Tibial artery (tissue), 4 donors: ENCODE results near the gene FAM174C.

Experiments
- DNase-seq, 2 donors: peaks; one replicate each; pipeline ENCODE4 v3.0.0-alpha.2; 2019
- H3K27ac ChIP-seq, 2 donors: fragments of 200-600 bp; sonication (generic) in 1 of 2; 1 replicate in 1 of 2; 2 replicates in 1 of 2; pipeline ENCODE4 v1.5.1; 2018 to 2019; ENCODE audit warnings: mild to moderate bottlenecking in 1 of 2
- H3K27me3 ChIP-seq, 2 donors: fragments of 200-600 bp; sonication (generic) in 1 of 2; one replicate each; pipeline versions ENCODE4 v1.5.1 to v1.6.0; 2016 to 2019
- H3K36me3 ChIP-seq, 3 donors: fragments of 200-600 bp; sonication (generic) in 2 of 3; one replicate each; pipeline ENCODE4 v1.5.1; 2016 to 2019; ENCODE audit warnings: mild to moderate bottlenecking in 2 of 3
- H3K4me1 ChIP-seq, 4 donors: fragments of 200-600 bp; sonication (generic) in 2 of 4; 1 replicate in 3 of 4; 2 replicates in 1 of 4; pipeline ENCODE4 v1.5.1; 2016 to 2019
- H3K4me3 ChIP-seq, 2 donors: fragments of 200-600 bp; sonication (generic) in 1 of 2; 1 replicate in 1 of 2; 2 replicates in 1 of 2; pipeline ENCODE4 v1.5.1; 2018 to 2019; ENCODE audit warnings: mild to moderate bottlenecking in 2 of 2
- H3K9me3 ChIP-seq, 3 donors: fragments of 200-600 bp; sonication (generic) in 1 of 3; one replicate each; pipeline ENCODE4 v1.5.1; 2016 to 2019
- intact Hi-C: fragments of 100-400 bp; cut with DNase I; formaldehyde crosslinking; loops from one replicate; pipeline ENCODE4 v1.15.0; 2023; ENCODE audit warnings: low total_unique reads
- TF ChIP-seq, protein P1 (sequence below), 2 experiments: fragments of 200-600 bp in 1 of 2; fragments of 450-650 bp in 1 of 2; IDR thresholded peaks; one replicate each; pipeline ENCODE4 v1.5.1; 2017 to 2019; ENCODE audit warnings: antibody characterized with exemption in 2 of 2, mild to moderate bottlenecking in 1 of 2, moderate library complexity in 1 of 2

The FAM174C gene

GRCh38 chr19:1236576-1236975 is 38.8 kb upstream of the FAM174C start:
- peaks cover 11 to 53% (median 42%) of the 10 kb centered on the region in 4 donors for H3K4me1 ChIP-seq

GRCh38 chr19:1237027-1237659 is 38.2 kb upstream of the FAM174C start:
- Histone ChIP-seq H3K36me3 (no peaks in the 10 kb centered on the region), H3K4me1 (peaks cover 11 to 55% (median 44%) of the 10 kb centered on the region in 4 donors), H3K9me3 (no peaks in the 10 kb centered on the region), H3K27me3 (peaks cover 0 to 11% of the 10 kb centered on the region in 2 donors), H3K27ac (peak overlapping the region; percentile 9 to 40), H3K4me3 (peak overlapping the region; percentile 50 to 67)
- intact Hi-C loops: loop anchor here (5.0 kb wide), 1 partner anchor 255 kb away; the partner anchor contains the start of genes PCSK4 and REEP6
- TF ChIP-seq, protein P1, sequence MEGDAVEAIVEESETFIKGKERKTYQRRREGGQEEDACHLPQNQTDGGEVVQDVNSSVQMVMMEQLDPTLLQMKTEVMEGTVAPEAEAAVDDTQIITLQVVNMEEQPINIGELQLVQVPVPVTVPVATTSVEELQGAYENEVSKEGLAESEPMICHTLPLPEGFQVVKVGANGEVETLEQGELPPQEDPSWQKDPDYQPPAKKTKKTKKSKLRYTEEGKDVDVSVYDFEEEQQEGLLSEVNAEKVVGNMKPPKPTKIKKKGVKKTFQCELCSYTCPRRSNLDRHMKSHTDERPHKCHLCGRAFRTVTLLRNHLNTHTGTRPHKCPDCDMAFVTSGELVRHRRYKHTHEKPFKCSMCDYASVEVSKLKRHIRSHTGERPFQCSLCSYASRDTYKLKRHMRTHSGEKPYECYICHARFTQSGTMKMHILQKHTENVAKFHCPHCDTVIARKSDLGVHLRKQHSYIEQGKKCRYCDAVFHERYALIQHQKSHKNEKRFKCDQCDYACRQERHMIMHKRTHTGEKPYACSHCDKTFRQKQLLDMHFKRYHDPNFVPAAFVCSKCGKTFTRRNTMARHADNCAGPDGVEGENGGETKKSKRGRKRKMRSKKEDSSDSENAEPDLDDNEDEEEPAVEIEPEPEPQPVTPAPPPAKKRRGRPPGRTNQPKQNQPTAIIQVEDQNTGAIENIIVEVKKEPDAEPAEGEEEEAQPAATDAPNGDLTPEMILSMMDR (IDR thresholded peaks at IDR 0.05): no peak
- no peak for DNase-seq

More at GRCh38 chr19:1236576-1236975, 38.8 kb upstream of the FAM174C start:
- TF ChIP-seq, protein P1 (IDR thresholded peaks at IDR 0.05): no peak
- intact Hi-C loops: loop anchor here (5.0 kb wide), 1 partner anchor 256 kb away; the partner anchor contains the start of genes PCSK4 and REEP6
- Histone ChIP-seq H3K9me3 (no peaks in the 10 kb centered on the region), H3K4me3 (peak overlapping the region; percentile 50 to 67), H3K36me3 (no peaks in the 10 kb centered on the region), H3K27ac (no peak overlapping the region), H3K27me3 (peaks cover 0 to 11% of the 10 kb centered on the region in 2 donors)
- DNase-seq: no peak

- Histone ChIP-seq H3K36me3 (no peaks in the 10 kb centered on the region), H3K4me3 (peak within 1 kb of the TSS; percentile 50 to 67), H3K9me3 (no peaks in the 10 kb centered on the region), H3K27ac (peak within 1 kb of the TSS; percentile 98 to 99), H3K4me1 (peaks cover 11 to 57% (median 47%) of the 10 kb centered on the region in 4 donors), H3K27me3 (peaks cover 0 to 11% of the 10 kb centered on the region in 2 donors)
- TF ChIP-seq, protein P1 (IDR thresholded peaks at IDR 0.05): no peak
- intact Hi-C loops: loop anchor here (5.0 kb wide), 1 partner anchor 254 kb away; the partner anchor contains the start of genes PCSK4 and REEP6
- DNase-seq: no peak
These were observed 37.5 kb upstream of the FAM174C start, which contains the start of gene CBARP for GRCh38 chr19:1237754-1238368. CBARP (minus strand) TSS chr19:1238005; CDS start chr19:1236100, 1,905 bp downstream.

DNA sequence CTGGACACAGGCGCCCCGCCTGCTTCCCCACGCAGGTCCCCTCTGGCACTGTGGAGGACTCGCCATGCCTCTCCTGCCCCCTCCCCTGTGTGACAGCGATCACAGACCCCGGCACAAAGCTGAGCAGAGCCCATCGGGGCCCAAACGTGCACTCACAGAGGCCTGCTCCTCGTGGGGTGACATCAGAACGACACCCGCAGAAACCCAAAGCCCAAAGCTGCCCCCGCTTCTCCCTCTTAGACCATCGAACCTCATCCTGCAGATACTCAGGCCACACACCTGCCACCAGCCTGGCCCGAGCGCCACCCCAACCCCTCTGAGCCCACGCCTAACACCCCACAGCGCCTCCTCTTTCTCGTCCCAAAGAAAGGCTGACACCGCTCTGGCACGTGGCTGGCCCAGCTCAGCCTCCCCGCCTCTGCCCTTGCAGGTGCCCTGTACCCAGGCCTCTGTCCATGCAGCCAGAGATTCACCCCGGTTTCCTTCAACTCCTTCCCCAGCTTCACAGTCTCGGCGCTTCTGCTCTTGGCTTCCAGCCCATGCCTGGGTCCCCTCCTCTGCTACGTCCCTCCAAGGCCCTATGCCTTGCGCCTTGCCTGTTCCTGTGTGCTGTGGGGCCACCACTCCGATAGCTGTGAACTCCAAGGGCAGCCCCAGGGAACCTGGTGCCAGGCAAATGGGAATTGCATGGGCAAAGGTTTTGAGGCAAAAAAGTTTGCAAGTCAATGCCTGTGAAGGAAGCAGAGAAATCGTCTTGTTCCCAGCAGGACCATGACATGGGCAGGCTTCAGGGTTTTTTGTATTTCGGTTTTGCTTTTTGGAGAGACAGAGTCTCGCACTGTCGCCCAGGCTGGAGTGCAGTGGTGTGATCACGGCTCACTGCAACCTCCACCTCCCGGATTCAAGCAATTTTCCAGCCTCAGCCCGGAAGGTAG is 36.7 kb upstream of the FAM174C start:
- intact Hi-C loops: loop anchor here (5.0 kb wide), 1 partner anchor 254 kb away; the partner anchor contains the start of genes PCSK4 and REEP6
- no peak for DNase-seq
- peaks cover 0 to 11% of the 10 kb centered on the region in 2 donors for H3K27me3 ChIP-seq
- H3K27ac ChIP-seq: peak overlapping the region; percentile 98 to 99
- H3K4me3 ChIP-seq: peak overlapping the region; percentile 50 to 67
- TF ChIP-seq, protein P1 (IDR thresholded peaks at IDR 0.05): no peak
- no peaks in the 10 kb centered on the region for H3K36me3 ChIP-seq
- H3K4me1 ChIP-seq: peaks cover 11 to 62% (median 53%) of the 10 kb centered on the region in 4 donors
- no peaks in the 10 kb centered on the region for H3K9me3 ChIP-seq

- TF ChIP-seq, protein P1 (IDR thresholded peaks at IDR 0.05): no peak
- no peak for DNase-seq
- no peak overlapping the region for H3K4me3 ChIP-seq
- peaks cover 0 to 4% (median 0%) of the 10 kb centered on the region in 3 donors for H3K36me3 ChIP-seq
- H3K27me3 ChIP-seq: peaks cover 0 to 11% of the 10 kb centered on the region in 2 donors
- H3K9me3 ChIP-seq: no peaks in the 10 kb centered on the region
- peaks cover 11 to 70% (median 61%) of the 10 kb centered on the region in 4 donors for H3K4me1 ChIP-seq
- H3K27ac ChIP-seq: peak overlapping the region; percentile 98 to 99
- intact Hi-C loops: loop anchor here (5.0 kb wide), 1 partner anchor 253 kb away; the partner anchor contains the start of genes PCSK4 and REEP6
These were observed 35.9 kb upstream of the FAM174C start for GRCh38 chr19:1239420-1239795.
